HG03460 (cell line): ENCODE data around the gene ISLR.

Experiments used
- ATAC-seq: cut with Tn5 transposase; IDR thresholded peaks from one replicate; pipeline ENCODE4 v1.9.1; 2021; ENCODE audit not compliant: unreplicated experiment

The ISLR gene, protein sequence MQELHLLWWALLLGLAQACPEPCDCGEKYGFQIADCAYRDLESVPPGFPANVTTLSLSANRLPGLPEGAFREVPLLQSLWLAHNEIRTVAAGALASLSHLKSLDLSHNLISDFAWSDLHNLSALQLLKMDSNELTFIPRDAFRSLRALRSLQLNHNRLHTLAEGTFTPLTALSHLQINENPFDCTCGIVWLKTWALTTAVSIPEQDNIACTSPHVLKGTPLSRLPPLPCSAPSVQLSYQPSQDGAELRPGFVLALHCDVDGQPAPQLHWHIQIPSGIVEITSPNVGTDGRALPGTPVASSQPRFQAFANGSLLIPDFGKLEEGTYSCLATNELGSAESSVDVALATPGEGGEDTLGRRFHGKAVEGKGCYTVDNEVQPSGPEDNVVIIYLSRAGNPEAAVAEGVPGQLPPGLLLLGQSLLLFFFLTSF

DNA sequence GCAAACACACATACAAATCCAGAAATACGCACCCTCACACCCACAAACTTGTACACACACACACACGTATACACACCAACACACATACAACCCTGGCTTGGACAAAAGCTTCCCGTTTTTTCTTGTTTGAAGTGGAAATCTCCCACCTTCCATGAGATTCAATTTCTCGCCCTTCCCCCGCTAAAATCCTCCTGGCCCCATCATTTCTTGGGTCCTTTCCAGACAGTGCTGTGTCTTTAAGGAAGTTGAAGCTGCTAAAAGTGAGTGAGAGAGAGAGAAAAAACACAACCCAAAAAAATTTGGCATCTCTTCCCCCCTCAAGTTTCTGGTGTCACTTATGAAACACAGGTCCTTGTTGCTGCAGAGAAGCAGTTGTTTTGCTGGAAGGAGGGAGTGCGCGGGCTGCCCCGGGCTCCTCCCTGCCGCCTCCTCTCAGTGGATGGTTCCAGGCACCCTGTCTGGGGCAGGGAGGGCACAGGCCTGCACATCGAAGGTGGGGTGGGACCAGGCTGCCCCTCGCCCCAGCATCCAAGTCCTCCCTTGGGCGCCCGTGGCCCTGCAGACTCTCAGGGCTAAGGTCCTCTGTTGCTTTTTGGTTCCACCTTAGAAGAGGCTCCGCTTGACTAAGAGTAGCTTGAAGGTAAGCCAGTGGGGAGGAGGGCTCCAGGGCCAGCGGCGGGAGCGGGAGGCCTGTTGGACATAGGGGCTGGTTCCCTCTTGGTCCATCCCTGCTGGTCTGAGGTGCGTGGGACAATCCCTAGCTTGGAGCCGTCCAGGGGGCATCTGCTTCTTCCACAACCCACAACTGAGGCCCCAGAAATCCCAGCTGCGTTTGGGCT lies at the start of gene ISLR:
TSS of gene ISLR (plus strand) at position 331 of the 839 bp plus-strand sequence. CDS start 1,149 bp downstream, outside the sequence.
- ATAC-seq = no peak

DNA sequence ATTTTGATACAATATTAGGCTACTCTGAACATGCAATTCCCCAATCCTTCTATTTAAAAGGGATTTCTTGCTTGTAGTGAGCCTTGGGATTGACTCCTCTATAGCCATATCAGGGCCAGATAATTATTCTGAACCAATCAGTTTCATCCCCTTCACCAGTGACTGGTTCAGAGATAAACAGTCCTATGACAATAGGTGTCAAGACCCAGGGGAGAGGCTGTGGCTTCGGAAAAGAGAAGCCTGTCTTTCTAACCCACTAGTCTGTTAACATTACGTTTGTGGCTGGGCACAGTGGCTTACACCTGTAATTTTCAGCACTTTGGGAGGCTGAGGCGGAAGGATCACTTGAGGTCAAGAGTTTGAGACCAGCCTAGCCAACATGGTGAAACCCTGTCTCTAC lies 49.3 kb upstream of the ISLR start:
- no peak for ATAC-seq

DNA sequence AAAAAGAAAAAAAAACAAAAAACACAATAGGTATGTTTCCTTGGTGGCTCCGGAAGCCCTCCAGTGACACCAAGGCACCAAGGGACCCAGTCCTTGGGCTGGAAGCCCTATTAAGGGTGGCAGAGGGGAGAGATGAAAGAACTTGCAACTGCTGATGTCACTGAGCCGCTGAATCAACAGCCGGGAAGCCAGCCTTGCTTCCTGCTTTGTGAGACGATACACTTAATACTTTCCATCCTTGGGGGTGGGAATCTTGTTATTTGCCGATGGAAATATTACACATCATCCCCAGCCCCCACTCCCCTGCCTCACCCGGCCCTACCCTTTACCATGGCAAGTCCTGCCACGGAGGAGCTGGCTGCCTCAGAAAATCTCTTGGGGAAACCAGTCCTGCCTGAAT lies 48.8 kb upstream of the ISLR start:
- ATAC-seq = no peak

DNA sequence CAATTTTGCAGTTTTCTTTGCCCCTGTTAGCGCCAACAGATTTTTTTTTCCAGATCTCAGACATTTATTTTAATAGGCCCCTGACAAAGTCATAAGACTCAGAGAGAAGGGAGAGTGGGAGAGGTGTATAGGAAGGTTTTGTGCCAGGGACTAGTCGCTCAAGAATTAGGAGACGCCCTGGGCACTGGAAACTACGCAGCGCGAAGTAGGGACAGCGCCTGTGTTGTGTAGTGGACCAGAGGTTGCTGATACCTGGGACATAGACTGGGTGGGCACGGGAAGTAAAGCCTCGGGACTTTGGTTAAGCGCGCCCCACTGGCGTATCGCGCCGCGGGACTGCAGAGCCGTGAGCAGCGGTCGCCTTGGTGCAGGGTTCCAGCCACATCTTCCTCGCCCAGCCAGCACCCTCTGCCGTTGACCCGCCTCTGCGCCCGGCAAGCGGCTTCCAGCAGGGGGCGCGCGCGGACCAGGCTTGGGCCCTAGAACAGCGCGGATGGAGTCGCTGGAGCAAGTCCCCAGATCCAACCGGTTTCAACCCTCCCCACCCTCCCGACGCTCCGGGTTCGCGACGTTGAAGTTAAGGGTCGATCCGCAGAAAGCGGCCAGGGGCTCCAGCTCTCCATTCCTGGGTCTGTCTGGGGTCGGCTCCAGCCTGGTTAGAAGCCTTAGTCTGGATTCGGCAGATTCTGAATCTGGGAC lies 46.1 kb upstream of the ISLR start:
- no peak for ATAC-seq

DNA sequence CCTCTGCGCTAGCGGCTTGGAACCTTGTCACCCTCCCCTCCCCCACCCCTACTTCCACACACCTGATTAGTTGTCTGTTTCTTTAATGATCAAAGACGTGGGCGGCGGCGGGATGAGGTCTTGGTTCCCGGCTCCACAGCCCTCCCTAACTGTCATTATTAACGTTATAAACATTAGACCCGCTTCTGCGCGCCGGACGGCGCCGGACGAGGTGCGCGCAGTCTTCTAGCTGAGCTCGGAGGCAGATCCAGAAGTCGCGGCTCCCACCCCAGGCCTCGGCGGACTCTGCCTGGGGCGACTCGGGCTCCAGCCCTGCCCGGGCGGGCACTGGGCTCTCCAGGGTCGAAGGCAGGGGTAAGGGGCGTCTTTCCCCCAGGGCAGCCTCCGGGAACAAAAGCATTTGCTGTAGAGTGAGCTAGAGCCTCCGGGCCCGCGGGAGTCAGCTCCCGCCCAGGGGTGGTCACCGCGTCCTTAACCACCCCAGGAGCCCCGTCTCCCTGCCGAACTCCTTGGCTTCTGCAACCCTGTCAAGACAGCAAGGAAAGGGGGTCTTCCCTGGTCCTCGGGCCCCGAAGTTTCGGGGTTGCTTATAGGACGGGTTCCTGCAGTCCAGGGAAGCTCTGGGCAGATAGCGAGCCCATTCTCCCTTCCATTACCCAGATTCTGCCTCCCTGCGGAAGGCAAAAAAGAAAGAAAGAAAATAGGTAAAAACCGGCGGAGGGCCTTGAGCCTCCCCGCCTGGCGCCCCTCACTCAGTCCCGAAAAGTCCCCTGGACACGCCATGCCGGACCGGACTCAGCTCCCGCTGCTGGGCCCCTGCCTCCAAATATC lies 45.3 kb upstream of the ISLR start:
- ATAC-seq = no peak

DNA sequence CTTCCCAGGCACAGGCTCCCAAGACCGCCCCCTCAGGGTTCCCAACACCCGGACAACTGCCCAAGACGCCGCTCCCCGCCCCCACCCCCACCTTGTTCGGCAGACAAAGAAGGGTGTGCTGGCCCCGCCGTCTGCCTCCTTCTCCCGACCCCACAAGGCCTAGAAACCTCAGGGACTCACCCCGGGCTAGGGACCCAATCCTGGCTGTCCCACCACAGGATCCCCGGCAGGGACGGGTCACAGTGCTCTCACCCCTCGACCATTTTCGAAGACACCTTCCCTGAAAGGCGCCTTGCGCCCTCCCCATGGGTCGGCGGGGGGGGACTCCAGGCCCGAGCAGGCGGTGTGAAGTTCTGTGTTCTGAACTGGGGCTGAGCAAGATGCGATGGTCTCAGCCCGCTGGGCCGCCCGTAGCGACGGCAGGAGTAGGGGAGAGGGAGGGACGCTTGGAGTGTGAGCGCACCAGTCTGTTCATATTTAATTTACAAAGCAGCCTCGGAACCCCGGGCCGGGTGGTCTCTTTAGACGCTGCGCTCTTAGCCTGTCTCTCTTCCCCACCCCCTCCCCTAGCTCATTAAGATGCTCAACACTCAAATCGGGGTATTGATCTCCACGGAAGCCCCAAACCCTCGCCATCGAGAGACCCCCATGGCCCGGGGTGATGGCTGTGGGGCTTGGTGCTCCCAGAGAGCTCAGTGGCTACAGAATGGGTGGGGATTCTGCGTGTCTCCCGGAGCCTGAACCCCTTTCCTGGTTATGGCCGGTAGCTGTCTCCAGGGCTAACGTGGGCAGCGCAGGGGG lies 44.5 kb upstream of the ISLR start:
- no peak for ATAC-seq

DNA sequence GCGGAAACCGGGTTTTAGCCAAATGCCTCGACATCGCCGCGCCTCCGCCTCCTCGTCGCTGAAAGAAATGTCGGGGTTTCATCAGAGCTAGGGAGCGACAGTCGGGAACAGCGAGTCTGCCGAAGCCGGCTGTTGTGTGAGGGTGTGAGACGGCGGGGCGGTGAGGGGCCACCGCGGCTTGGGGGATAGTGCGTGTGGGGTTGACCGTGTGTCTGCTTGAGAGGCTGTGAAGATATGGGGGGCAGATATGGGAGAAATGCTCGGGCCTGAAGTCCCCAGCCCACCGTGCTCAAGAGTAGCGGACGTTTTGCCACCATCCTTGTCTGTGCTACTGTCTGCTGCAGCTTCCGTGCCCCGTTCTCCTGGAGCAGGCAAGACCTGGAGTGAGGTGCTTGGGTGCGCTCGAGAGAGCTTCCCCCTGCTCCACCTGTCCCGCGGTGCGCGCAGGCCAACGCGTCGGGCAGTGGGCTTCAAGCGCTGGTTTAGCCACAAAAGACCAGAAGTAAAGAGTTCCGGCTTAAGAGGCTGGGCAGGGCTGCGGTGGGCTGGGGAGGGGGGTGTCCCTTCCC lies 43.8 kb upstream of the ISLR start:
- no peak for ATAC-seq

DNA sequence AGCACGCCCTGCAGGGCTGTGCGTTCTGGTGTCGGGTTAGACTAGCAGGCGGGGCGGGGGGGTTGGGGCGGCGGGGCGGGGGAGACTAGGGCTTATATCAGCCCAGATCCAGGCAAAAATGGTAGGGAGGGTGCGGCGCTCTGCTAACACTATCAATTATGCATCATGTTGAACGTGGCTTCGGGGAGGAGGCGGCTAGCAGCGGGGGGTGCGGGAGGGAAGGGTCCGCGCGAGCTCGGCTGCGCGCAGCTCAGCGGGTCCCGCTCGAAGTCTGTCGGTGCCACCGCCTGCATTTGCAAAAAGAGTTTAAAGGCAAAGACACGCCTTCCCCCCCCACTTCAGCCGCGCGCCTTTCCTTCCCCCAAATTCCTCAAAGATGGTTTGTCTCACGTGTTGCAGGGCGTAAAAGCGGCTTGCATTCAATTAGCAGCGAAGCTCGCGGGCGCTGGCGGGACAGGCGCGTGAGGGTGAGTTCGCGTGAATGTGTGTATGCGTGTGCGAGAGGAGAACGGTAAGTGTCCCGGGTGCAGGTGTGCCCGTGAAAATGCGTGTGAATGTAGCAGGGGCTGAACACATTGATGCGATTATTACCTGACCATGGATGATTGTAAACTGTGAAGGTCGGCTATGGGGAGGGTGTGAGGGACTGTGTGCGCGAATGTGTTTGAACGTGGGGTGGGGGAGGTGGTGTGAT lies 43.2 kb upstream of the ISLR start, which contains the start of gene ISLR2:
TSS of gene ISLR2 (plus strand) at position 432 of the 694 bp plus-strand sequence. CDS start 2,169 bp downstream, outside the sequence.
- ATAC-seq = no peak

DNA sequence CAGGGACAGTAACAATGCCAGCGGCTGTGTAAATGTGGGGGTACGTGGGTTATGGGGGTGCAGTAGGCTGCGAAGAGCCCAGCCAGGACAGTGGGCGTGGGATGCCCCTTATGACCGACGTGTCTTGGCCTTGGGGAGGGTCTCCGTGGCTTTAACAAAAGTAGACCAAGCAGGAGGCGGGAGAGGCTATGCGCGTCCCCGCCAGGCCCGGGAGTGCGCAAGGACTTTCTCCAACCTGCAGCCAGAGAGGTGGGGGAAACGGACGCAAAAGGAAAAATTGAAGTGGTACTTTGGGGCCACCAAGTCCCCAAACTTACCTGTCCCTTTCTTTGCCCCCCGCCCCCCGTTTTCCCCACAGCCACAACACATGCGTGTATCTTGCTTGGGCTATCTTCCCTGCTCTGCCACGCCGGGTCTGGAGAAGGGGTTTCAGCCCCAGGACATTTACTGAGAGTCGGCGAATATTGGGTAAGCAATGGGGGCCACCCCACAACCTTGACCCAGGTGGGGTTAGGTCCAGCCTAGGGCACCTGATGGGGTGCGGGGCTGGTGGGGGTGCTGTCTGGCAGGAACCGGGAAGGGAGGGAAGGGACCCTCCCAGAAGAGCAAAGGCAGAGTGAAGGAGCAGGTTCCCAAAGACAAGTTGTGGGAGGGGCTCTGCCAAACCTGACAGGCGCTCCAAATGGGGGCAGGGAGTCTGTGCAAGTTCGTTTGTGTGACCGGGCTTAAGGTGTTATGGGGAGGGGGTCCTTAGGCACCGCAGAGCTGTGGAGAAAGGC lies 42.5 kb upstream of the ISLR start:
- ATAC-seq = no peak

DNA sequence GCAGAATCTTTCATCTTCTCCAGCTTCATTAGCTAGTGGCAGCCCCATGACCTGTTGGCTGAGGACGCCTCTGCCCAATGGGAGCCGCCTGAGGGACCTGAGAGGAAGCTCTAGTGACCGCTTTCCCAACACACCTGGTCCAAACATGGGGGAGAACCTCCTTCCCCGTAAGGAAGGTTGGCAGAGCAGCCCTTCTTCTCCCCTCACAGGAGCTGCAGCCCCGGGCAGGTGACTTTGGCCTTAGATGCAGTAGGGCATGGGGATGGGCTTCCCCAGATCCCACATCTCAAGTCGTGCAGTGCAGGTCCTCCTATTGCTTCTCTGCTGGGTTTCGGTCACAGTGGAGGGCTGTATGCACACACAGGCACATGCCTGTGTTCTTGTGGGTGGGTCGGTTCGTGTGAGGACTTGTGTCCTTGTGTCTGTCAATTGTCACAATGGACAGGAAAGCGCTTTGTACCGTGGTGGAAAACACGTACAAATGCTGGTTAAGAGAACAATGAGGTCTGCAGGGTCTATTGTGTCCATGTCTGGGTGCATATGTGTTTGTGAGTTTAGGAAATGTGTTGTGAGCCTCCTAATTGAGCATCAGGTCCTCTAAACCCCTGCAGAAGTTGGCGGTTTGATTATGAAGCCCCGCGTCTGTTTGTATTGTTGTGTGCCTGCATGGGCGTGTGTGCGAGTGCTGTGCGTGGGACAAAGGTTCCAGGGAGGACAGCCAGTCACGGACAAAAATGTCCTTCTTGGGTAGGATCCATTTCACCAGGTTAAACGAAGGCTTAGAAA lies 41.7 kb upstream of the ISLR start:
- ATAC-seq = no peak

DNA sequence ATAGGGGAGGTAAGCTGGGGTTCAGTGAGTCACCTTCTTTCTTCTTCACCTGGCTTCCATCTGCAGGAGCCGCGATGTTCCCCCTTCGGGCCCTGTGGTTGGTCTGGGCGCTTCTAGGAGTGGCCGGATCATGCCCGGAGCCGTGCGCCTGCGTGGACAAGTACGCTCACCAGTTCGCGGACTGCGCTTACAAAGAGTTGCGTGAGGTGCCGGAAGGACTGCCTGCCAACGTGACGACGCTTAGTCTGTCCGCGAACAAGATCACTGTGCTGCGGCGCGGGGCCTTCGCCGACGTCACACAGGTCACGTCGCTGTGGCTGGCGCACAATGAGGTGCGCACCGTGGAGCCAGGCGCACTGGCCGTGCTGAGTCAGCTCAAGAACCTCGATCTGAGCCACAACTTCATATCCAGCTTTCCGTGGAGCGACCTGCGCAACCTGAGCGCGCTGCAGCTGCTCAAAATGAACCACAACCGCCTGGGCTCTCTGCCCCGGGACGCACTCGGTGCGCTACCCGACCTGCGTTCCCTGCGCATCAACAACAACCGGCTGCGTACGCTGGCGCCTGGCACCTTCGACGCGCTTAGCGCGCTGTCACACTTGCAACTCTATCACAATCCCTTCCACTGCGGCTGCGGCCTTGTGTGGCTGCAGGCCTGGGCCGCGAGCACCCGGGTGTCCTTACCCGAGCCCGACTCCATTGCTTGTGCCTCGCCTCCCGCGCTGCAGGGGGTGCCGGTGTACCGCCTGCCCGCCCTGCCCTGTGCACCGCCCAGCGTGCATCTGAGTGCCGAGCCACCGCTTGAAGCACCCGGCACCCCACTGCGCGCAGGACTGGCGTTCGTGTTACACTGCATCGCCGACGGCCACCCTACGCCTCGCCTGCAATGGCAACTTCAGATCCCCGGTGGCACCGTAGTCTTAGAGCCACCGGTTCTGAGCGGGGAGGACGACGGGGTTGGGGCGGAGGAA lies 40.5 kb upstream of the ISLR start:
- no peak for ATAC-seq

DNA sequence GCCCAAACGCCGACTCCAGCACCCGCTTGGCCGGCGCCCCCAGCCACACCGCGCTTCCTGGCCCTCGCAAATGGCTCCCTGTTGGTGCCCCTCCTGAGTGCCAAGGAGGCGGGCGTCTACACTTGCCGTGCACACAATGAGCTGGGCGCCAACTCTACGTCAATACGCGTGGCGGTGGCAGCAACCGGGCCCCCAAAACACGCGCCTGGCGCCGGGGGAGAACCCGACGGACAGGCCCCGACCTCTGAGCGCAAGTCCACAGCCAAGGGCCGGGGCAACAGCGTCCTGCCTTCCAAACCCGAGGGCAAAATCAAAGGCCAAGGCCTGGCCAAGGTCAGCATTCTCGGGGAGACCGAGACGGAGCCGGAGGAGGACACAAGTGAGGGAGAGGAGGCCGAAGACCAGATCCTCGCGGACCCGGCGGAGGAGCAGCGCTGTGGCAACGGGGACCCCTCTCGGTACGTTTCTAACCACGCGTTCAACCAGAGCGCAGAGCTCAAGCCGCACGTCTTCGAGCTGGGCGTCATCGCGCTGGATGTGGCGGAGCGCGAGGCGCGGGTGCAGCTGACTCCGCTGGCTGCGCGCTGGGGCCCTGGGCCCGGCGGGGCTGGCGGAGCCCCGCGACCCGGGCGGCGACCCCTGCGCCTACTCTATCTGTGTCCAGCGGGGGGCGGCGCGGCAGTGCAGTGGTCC lies 39.7 kb upstream of the ISLR start:
- ATAC-seq = no peak

DNA sequence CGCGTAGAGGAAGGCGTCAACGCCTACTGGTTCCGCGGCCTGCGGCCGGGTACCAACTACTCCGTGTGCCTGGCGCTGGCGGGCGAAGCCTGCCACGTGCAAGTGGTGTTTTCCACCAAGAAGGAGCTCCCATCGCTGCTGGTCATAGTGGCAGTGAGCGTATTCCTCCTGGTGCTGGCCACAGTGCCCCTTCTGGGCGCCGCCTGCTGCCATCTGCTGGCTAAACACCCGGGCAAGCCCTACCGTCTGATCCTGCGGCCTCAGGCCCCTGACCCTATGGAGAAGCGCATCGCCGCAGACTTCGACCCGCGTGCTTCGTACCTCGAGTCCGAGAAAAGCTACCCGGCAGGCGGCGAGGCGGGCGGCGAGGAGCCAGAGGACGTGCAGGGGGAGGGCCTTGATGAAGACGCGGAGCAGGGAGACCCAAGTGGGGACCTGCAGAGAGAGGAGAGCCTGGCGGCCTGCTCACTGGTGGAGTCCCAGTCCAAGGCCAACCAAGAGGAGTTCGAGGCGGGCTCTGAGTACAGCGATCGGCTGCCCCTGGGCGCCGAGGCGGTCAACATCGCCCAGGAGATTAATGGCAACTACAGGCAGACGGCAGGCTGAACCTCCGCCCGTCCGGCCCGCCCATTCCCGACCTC lies 39.0 kb upstream of the ISLR start:
- ATAC-seq = no peak

DNA sequence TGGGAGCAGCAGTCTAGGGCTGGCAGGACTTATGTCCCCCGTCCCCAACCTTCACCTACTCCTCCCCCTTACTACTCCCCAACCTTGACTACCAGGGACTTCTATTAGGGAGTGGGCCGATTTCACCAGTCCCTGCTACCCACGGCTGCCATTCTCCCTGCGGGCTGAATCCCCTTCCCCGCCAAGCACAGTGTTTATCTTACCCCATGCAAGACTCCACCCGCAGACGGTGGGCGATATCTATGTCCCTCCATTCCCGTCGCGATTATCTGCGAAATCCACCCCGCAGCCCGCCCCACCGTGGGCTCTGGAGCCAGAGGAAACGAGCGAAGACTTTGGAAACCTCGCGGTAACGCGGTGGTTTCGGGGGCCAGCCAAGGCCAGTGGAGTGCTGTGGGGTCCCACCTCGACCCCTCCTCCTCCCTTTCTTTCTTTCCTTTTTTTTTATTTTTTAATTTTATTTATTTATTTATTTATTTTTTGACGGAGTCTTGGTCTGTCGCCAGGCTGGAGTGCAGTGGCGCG lies 38.4 kb upstream of the ISLR start:
- ATAC-seq = no peak

DNA sequence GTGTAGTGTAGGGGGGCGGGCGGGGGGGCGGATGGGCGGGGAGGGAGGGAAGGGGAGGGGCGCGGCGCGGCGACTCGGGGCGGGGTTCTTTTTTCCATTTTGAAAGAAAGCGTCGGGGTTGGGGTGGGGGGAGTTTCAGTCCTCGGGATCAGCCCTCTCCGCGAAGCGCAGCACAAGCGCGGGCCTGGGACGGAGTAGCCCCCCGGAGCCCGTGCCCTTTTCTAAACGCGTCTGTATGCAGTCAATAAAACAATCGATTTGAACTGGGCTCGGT lies 37.0 kb upstream of the ISLR start:
- no peak for ATAC-seq
